Astrocyte (in vitro differentiated cells and primary cell): ENCODE results near the gene C6orf136.

Experiments used
- EZH2 ChIP-seq: IDR thresholded peaks from 2 replicates; pipeline ENCODE4 v1.6.1; 2012; ENCODE audit warnings: mild to moderate bottlenecking, low read length, inconsistent platforms; ENCODE audit not compliant: insufficient read depth
- TF ChIP-seq, protein P1 (sequence below): IDR thresholded peaks from 2 replicates; pipeline ENCODE4 v1.5.1; 2011; ENCODE audit warnings: low read depth, mild to moderate bottlenecking, inconsistent platforms, low read length, moderate library complexity; ENCODE audit not compliant: insufficient read depth

DNA sequence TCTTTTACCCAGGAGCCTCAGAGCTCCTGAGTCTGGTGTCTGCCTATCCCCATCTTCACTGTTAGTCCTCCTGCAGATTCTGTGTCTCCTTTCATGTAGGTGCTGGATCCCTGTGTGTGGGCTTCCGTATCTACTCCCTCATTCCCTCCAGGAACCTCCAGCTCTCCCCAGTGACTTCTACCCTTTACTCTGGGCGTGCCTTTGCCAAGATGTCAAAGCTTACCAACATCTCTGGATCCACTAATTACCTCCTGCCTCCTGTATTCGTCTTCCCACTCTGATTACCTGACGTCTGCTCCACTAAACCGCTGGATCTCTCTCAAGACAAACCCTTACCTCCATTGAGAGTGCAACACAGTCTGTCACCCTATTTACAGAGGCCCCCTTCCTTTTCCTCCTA is 2.2 kb upstream of the C6orf136 start:
- TF ChIP-seq, protein P1, sequence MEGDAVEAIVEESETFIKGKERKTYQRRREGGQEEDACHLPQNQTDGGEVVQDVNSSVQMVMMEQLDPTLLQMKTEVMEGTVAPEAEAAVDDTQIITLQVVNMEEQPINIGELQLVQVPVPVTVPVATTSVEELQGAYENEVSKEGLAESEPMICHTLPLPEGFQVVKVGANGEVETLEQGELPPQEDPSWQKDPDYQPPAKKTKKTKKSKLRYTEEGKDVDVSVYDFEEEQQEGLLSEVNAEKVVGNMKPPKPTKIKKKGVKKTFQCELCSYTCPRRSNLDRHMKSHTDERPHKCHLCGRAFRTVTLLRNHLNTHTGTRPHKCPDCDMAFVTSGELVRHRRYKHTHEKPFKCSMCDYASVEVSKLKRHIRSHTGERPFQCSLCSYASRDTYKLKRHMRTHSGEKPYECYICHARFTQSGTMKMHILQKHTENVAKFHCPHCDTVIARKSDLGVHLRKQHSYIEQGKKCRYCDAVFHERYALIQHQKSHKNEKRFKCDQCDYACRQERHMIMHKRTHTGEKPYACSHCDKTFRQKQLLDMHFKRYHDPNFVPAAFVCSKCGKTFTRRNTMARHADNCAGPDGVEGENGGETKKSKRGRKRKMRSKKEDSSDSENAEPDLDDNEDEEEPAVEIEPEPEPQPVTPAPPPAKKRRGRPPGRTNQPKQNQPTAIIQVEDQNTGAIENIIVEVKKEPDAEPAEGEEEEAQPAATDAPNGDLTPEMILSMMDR, result no peak
- TF ChIP-seq EZH2, result no peak
